ENCODE results near the gene PTX4. TPM values are rescaled to one million over a fixed set of nuclear protein-coding genes. Genes with fewer than 3 reads are reported as not detected.

PTX4 gene
- total RNA-seq, 1 donor from 2014 or later, result not detected

DNA sequence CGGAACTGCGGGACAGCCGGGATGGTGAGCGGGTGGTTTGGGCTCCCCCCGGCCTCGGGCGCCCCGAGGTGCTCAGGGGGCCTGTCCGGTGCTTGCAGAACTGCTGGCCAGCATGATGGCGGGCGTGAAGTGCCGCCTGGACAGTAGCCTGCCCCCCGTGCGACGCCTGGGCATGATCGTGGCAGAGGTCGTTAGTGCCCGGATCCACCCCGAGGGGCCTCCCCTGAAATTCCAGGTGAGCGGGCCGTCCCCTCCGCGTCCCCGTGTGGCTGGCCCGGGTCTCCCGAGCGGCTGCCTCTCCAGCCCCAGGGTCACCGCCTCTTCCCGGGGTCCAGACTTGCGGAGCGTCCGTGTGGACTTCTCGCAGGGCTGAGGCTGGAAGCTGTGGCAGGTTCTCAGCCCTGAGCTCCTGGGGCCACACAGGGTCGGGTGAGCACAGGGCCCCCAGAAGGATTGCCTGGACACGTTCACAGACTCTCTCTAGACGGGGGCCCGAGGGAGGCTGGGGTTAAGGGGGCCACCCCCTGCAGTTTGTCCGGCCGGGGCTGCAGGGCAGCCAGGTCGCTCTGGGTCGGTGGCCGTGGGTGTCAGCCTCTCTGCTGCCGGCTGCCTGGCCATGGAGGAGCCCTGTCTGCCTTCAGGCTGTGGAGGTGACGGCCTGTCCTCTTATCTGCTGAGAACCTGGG is 11.9 kb upstream of the PTX4 start:
- H3K4me1 ChIP-seq, result no peaks in the 10 kb centered on the region
- intact Hi-C loops (cut with DNase I), result no loop called here
- TF ChIP-seq, protein P1, sequence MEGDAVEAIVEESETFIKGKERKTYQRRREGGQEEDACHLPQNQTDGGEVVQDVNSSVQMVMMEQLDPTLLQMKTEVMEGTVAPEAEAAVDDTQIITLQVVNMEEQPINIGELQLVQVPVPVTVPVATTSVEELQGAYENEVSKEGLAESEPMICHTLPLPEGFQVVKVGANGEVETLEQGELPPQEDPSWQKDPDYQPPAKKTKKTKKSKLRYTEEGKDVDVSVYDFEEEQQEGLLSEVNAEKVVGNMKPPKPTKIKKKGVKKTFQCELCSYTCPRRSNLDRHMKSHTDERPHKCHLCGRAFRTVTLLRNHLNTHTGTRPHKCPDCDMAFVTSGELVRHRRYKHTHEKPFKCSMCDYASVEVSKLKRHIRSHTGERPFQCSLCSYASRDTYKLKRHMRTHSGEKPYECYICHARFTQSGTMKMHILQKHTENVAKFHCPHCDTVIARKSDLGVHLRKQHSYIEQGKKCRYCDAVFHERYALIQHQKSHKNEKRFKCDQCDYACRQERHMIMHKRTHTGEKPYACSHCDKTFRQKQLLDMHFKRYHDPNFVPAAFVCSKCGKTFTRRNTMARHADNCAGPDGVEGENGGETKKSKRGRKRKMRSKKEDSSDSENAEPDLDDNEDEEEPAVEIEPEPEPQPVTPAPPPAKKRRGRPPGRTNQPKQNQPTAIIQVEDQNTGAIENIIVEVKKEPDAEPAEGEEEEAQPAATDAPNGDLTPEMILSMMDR (IDR thresholded peaks at IDR 0.05), result no peak
- H3K27ac ChIP-seq, result no peak overlapping the region
- no peak for DNase-seq (ENCODE audit: low spot score in 2 of 2)
- H3K4me3 ChIP-seq, result no peak overlapping the region
- H3K36me3 ChIP-seq, result peaks cover 73 to 81% of the 10 kb centered on the region in 2 donors
- H3K27me3 ChIP-seq, result no peaks in the 10 kb centered on the region
- no peaks in the 10 kb centered on the region for H3K9me3 ChIP-seq

- DNase-seq (ENCODE audit: low spot score in 2 of 2), result no peak
- intact Hi-C loops (cut with DNase I), result no loop called here
These were observed 11.2 kb upstream of the PTX4 start for GRCh38 chr16:1499756-1500464.

DNA sequence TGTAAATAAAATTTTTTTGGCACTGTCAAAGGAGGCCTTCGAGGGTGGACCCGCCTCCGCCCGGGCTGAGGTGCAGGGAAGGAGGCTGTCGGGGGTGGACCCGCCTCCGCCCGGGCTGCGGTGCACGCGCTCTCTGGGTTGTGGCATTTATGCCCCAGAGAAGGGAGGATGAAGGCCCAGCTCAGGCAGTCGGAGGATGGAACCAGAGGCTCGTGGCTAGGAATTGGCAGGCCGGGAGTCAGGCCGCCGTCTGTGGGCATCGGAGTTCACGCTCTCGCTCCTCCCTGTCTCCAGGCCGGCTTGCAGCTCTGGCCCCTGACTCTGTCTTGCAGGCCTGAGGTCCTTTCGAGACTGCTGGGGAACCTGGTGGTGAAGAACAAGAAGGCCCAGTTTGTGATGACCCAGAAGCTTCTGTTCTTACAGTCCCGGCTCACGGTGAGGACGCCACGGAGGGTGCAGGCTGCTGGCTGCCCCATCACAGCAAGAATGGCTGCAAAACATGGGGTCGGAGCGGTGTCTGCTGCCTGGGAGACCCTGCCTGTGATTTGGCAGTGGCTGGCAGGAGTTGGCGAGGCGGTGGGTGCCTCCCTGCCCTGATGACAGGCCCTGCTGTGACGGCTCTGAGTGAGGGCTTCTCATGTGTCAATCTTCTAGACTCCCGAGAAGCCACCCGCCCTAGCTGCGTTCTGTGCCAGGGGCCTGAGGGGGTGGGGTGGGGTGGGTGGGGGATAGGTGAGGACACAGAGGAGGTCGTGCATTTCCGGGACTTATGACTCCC is 10.3 kb upstream of the PTX4 start:
- Histone ChIP-seq H3K27ac (no peak overlapping the region), H3K27me3 (no peaks in the 10 kb centered on the region), H3K4me1 (peaks cover 0 to 8% of the 10 kb centered on the region in 2 donors), H3K9me3 (no peaks in the 10 kb centered on the region), H3K4me3 (no peak overlapping the region), H3K36me3 (peaks cover 72 to 85% of the 10 kb centered on the region in 2 donors)
- DNase-seq (ENCODE audit: low spot score in 2 of 2), result no peak
- intact Hi-C loops (cut with DNase I), result no loop called here
- TF ChIP-seq, protein P1 (IDR thresholded peaks at IDR 0.05), result no peak

More at GRCh38 chr16:1499756-1500464, 11.2 kb upstream of the PTX4 start:
- Histone ChIP-seq H3K9me3 (no peaks in the 10 kb centered on the region), H3K36me3 (peaks cover 74 to 84% of the 10 kb centered on the region in 2 donors), H3K27me3 (no peaks in the 10 kb centered on the region), H3K4me1 (no peaks in the 10 kb centered on the region), H3K4me3 (no peak overlapping the region), H3K27ac (no peak overlapping the region)
- TF ChIP-seq, protein P1 (IDR thresholded peaks at IDR 0.05), result no peak

- H3K36me3 ChIP-seq, result peaks cover 56 to 67% of the 10 kb centered on the region in 2 donors
- H3K9me3 ChIP-seq, result no peaks in the 10 kb centered on the region
- intact Hi-C loops (cut with DNase I), result no loop called here
- no peaks in the 10 kb centered on the region for H3K27me3 ChIP-seq
- TF ChIP-seq, protein P1 (IDR thresholded peaks at IDR 0.05), result no peak
- no peak for DNase-seq (ENCODE audit: low spot score in 2 of 2)
- peaks cover 3 to 9% of the 10 kb centered on the region in 2 donors for H3K4me1 ChIP-seq
- no peak overlapping the region for H3K27ac ChIP-seq
- H3K4me3 ChIP-seq, result no peak overlapping the region
These were observed 8.4 kb upstream of the PTX4 start for GRCh38 chr16:1497014-1497598.

- DNase-seq (ENCODE audit: low spot score in 2 of 2), result no peak
- H3K27me3 ChIP-seq, result no peaks in the 10 kb centered on the region
- H3K9me3 ChIP-seq, result no peaks in the 10 kb centered on the region
- H3K27ac ChIP-seq, result no peak overlapping the region
- no peak overlapping the region for H3K4me3 ChIP-seq
- intact Hi-C loops (cut with DNase I), result no loop called here
- TF ChIP-seq, protein P1 (IDR thresholded peaks at IDR 0.05), result no peak
- peaks cover 50 to 61% of the 10 kb centered on the region in 2 donors for H3K36me3 ChIP-seq
- peaks cover 3 to 9% of the 10 kb centered on the region in 2 donors for H3K4me1 ChIP-seq
These were observed 7.7 kb upstream of the PTX4 start for GRCh38 chr16:1496464-1496863.
